Measurements from ENCODE around the gene LDB3.

Gene LDB3

DNA sequence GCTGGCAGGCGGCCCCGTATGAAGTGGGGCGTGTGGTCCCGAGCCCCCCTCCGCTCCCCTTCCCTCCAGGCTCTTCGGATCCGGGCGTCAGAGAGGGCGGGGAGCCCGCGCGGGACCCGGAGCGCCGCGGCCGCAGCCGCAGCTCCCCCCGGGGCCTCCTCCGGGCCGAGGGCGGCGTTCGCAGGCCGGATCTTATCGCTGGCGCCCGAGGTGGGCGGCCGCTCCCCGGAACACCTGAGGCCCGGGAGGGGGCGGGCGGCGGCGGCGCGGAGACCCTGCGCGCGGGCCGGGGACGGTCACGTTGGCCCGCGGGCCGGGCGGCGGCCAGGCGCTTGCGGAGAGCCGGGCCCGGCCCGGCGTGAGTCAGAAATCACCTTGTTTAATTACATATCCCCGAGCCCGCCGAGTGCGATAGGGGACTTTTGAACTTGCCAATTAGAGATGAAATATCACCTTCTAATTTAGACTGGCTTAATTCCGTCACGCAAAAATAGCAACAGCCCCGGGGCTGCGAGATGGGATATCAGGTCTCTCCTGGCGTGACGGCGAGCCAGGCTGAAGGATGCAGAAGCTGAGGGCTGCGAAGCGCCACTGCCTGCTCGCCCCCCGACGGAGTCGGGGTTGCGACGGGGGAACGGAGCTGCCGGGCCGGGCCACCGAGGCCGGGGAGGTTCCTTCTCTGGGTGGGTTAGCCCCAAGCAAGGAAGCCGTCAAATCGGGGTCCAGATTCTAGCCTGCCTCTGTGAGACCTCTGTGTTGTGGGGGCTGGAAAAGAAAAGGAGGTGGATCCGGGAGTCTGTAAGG, 43.4 kb downstream of the LDB3 start:
- TF ChIP-seq, protein P1, sequence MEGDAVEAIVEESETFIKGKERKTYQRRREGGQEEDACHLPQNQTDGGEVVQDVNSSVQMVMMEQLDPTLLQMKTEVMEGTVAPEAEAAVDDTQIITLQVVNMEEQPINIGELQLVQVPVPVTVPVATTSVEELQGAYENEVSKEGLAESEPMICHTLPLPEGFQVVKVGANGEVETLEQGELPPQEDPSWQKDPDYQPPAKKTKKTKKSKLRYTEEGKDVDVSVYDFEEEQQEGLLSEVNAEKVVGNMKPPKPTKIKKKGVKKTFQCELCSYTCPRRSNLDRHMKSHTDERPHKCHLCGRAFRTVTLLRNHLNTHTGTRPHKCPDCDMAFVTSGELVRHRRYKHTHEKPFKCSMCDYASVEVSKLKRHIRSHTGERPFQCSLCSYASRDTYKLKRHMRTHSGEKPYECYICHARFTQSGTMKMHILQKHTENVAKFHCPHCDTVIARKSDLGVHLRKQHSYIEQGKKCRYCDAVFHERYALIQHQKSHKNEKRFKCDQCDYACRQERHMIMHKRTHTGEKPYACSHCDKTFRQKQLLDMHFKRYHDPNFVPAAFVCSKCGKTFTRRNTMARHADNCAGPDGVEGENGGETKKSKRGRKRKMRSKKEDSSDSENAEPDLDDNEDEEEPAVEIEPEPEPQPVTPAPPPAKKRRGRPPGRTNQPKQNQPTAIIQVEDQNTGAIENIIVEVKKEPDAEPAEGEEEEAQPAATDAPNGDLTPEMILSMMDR (IDR thresholded peaks at IDR 0.05; ENCODE audit: borderline replicate concordance, insufficient read depth, low read depth, low read length): no peak
- peak overlapping the region; percentile 81 for H3K4me3 ChIP-seq (ENCODE audit: low read depth, low read length)

DNA sequence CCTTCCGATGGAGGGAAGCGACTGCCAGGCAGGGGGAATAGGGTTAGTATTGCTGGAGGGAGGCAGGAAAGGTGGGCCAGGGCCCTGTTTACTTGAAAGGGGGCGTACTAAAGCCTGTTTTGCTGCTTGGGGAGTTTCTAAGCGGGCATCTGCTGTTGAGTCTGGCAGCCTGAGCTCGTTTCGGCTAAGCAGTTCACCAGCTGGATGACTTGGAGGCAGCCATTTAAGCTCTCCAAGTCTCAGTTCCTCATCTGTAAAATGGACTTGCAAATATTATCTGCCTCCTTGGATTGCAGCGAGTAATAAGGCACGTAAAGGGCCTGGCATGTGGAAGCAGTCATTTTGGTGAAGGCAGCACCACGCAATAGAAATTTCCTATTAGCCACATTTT, 44.0 kb downstream of the LDB3 start:
- TF ChIP-seq, protein P1 (IDR thresholded peaks at IDR 0.05; ENCODE audit: borderline replicate concordance, insufficient read depth, low read depth, low read length): no peak
- H3K4me3 ChIP-seq (ENCODE audit: low read depth, low read length): peak overlapping the region; percentile 81

DNA sequence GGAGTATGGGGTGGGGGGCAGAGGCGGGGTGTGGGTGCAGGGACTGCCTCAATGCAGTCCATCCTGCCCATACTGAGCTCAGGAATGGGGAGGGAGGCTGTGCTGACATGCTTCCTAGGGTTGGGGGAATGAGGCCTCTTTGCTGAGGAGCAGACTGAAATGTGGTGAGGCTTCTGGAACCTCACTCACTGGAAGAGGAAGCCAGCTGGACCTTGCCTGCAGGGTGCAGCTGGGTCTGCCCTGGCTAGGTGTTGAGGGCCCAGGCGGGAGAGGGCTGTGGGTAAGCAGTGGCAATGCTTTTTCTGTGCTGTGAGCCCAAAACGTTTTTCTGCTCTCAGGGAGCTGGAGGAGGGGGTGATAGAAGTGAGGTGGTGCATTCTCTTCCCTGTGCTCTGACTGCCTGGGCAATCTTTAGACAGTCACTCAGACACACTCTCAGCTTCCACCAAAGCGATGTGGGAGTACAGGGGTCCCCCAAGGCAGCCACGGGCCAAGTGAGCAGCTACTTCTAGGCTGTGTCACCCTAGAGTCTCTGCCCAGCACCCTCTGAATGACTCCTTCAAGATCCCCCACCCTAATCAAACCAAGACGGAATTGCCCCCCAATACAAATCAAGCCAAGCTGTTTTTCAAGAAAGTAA, 47.0 kb downstream of the LDB3 start:
- no peak overlapping the region for H3K4me3 ChIP-seq (ENCODE audit: low read depth, low read length)
- TF ChIP-seq, protein P1 (IDR thresholded peaks at IDR 0.05; ENCODE audit: borderline replicate concordance, insufficient read depth, low read depth, low read length): no peak

GRCh38 chr10:86715836-86716235, 47.5 kb downstream of the LDB3 start:
- TF ChIP-seq, protein P1 (IDR thresholded peaks at IDR 0.05; ENCODE audit: borderline replicate concordance, insufficient read depth, low read depth, low read length): no peak
- no peak overlapping the region for H3K4me3 ChIP-seq (ENCODE audit: low read depth, low read length)

- no peak overlapping the region for H3K4me3 ChIP-seq (ENCODE audit: low read depth, low read length)
- TF ChIP-seq, protein P1 (IDR thresholded peaks at IDR 0.05; ENCODE audit: borderline replicate concordance, insufficient read depth, low read depth, low read length): no peak
Measured at GRCh38 chr10:86716466-86716865, 48.2 kb downstream of the LDB3 start.

- no peak overlapping the region for H3K4me3 ChIP-seq (ENCODE audit: low read depth, low read length)
- TF ChIP-seq, protein P1 (IDR thresholded peaks at IDR 0.05; ENCODE audit: borderline replicate concordance, insufficient read depth, low read depth, low read length): no peak
Measured at GRCh38 chr10:86718556-86718955, 50.2 kb downstream of the LDB3 start.

DNA sequence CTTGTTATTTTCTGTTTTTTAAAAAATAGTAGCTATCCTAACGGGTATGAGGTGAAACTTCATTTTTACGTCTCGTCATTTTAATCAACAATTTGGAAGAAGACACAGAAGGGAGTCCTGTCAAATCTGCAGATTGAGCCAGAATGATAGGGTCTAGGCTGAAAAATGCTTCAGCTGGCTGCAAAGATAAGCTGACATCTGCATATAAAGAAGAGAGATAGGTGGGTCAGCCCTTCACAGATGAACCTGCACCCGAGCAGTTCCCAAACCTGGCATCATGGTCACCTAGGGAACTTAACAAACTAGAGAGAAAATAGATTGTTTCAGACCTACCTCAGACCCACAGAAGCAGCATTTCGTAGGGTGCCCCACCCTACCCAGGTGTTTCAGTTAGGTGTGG, 52.9 kb downstream of the LDB3 start:
- H3K4me3 ChIP-seq (ENCODE audit: low read depth, low read length): no peak overlapping the region
- TF ChIP-seq, protein P1 (IDR thresholded peaks at IDR 0.05; ENCODE audit: borderline replicate concordance, insufficient read depth, low read depth, low read length): no peak
